Pancreas (tissue), 10 donors: ENCODE measurements around the gene GRB7. TPM values are rescaled to one million over a fixed set of nuclear protein-coding genes. Genes with fewer than 3 reads are reported as not detected.

Source experiments
- ATAC-seq, 4 donors: fragments of 200-7000 bp; cut with Tn5 transposase; one replicate each; pipeline versions ENCODE4 v1.8.0 to v1.9.1; 2020; ENCODE audit warnings: mild to moderate bottlenecking in 4 of 4, moderate library complexity in 4 of 4
- DNase-seq, 6 donors: peaks; one replicate each; pipeline ENCODE4 v3.0.0-alpha.2; 2020
- FAIRE-seq: peaks from 2 replicates; lab custom pipeline; 2012; peaks lifted over from hg19 to GRCh38; lab: Jason Lieb, UNC
- H3K27ac ChIP-seq, 4 donors: fragments of 200-600 bp; sonication (generic); 1 replicate in 3 of 4; 2 replicates in 1 of 4; pipeline versions ENCODE4 v1.5.0 to v1.8.0; 2020
- H3K27me3 ChIP-seq, 4 donors: fragments of 200-600 bp; one replicate each; pipeline ENCODE4 v1.8.0; 2021
- H3K36me3 ChIP-seq, 3 donors: fragments of 200-600 bp; sonication (generic) in 1 of 3; one replicate each; pipeline versions ENCODE4 v1.5.0 to v1.8.0; 2020 to 2021
- H3K4me1 ChIP-seq, 3 donors: fragments of 200-600 bp; one replicate each; pipeline ENCODE4 v1.8.0; 2021
- H3K4me3 ChIP-seq, 4 donors: fragments of 200-600 bp; sonication (generic) in 2 of 4; one replicate each; pipeline versions ENCODE4 v1.5.0 to v1.8.0; 2020 to 2021
- H3K9me3 ChIP-seq, 4 donors: fragments of 200-600 bp; one replicate each; pipeline ENCODE4 v1.8.0; 2021
- CTCF ChIP-seq, 4 donors: fragments of 200-600 bp; sonication (generic) in 3 of 4; IDR thresholded peaks; one replicate each; pipeline versions ENCODE4 v1.5.0 to v1.8.0; 2021; ENCODE audit warnings: antibody characterized with exemption in 4 of 4
- WGBS, 2 donors: extraction: QIAGEN DNeasy Blood & Tissue Kit; methylation state at CpG; one replicate each; pipeline ENCODE4 v1.1.7; 2013; 5-methylcytosine and 5-hydroxymethylcytosine counted together
- intact Hi-C, 3 donors: fragments of 100-400 bp; cut with DNase I; formaldehyde crosslinking; loops; one replicate each; pipeline versions ENCODE4 v1.11.1 to v1.14.2; 2022
- polyA plus RNA-seq, 2 donors: library from polyadenylated mRNA; stranded (reverse); fragments of 200-250 nt; gene quantifications; one replicate each; pipeline ENCODE4 v1.2.3, GENCODE V29; 2013
- total RNA-seq, 6 donors: library from RNA; stranded (reverse); fragmentation: NEBNext Ultra II Directional in 4 of 6; extraction: Animal tissue kit (Norgen Biotek cat#: 25700) in 4 of 6; gene quantifications; one replicate each; pipeline versions ENCODE4 v1.2.1 to v1.2.4, GENCODE V29; 2021 to 2023
- donor health status: healthy with polysubstance abuse.
- donor health status: DM: no; HTN: no; CAD: no; lungs with moderate emphysema.
- donor health status: DM: no; HTN: no; CAD: no.
- donor health status: control.
- donor health status: control.
- donor health status: Bipolar disorder and iron deficiency.
- donor health status: DM: yes; HTN: yes; CAD: no.
- donor health status: DM: no; HTN: no; CAD: no.
- donor health status: DM: no; HTN: no; CAD: no.
- donor health status: DM: yes; HTN: yes; CAD: no.

Gene GRB7
- total and polyA plus RNA-seq, 8 donors, result 17.8 to 64.4 (median 32.4) TPM

GRCh38 chr17:39715375-39716072, 22.2 kb upstream of the GRB7 start:
- H3K36me3 ChIP-seq, result peaks cover 0 to 49% (median 12%) of the 10 kb centered on the region in 3 donors
- DNase-seq (peak in 2 of 6 donors; percentile 22 to 61), ATAC-seq (peak in 1 of 4 donors; percentile 16), FAIRE-seq (no peak)
- WGBS, 2 donors, result 93 to 94% methylated on average over 17 to 18 of the region's 18 CpGs
- no peak overlapping the region for H3K27ac ChIP-seq
- no peak overlapping the region for H3K4me3 ChIP-seq
- intact Hi-C loops, result no loop called here
- H3K9me3 ChIP-seq, result no peaks in the 10 kb centered on the region
- H3K27me3 ChIP-seq, result no peaks in the 10 kb centered on the region
- TF ChIP-seq CTCF (IDR thresholded peaks at IDR 0.05), result no peak
- no peaks in the 10 kb centered on the region for H3K4me1 ChIP-seq

- FAIRE-seq (no peak), DNase-seq (peak in 2 of 6 donors; percentile 20 to 52), ATAC-seq (peak; percentile 16 to 37 (median 26))
- Histone ChIP-seq H3K36me3 (peaks cover 0 to 41% (median 12%) of the 10 kb centered on the region in 3 donors), H3K4me3 (no peak overlapping the region), H3K4me1 (no peaks in the 10 kb centered on the region), H3K27me3 (no peaks in the 10 kb centered on the region), H3K27ac (peak overlapping the region in 3 of 4 donors; percentile 12 to 30 (median 24)), H3K9me3 (no peaks in the 10 kb centered on the region)
- 80 to 83% methylated on average over 15 of the region's 15 CpGs for WGBS, 2 donors
- intact Hi-C loops, result no loop called here
- no peak for TF ChIP-seq CTCF (IDR thresholded peaks at IDR 0.05)
Observed at GRCh38 chr17:39716073-39716818, 21.5 kb upstream of the GRB7 start.

GRCh38 chr17:39716879-39717536, 20.7 kb upstream of the GRB7 start:
- Histone ChIP-seq H3K27me3 (no peaks in the 10 kb centered on the region), H3K9me3 (no peaks in the 10 kb centered on the region), H3K36me3 (peaks cover 0 to 34% (median 12%) of the 10 kb centered on the region in 3 donors), H3K4me1 (no peaks in the 10 kb centered on the region), H3K4me3 (no peak overlapping the region), H3K27ac (peak overlapping the region in 2 of 4 donors; percentile 12 to 30)
- TF ChIP-seq CTCF (IDR thresholded peaks at IDR 0.05), result no peak
- ATAC-seq, result peak; percentile 47 to 76 (median 58)
- no peak for FAIRE-seq
- intact Hi-C loops, result no loop called here
- peak in 2 of 6 donors; percentile 0 to 27 for DNase-seq
- 76 to 77% methylated on average over 11 of the region's 11 CpGs for WGBS, 2 donors

- Histone ChIP-seq H3K9me3 (no peaks in the 10 kb centered on the region), H3K4me3 (no peak overlapping the region), H3K27me3 (no peaks in the 10 kb centered on the region), H3K4me1 (no peaks in the 10 kb centered on the region), H3K36me3 (peaks cover 0 to 27% (median 12%) of the 10 kb centered on the region in 3 donors), H3K27ac (no peak overlapping the region)
- no peak for FAIRE-seq
- DNase-seq, result peak in 1 of 6 donors; percentile 6
- no peak for ATAC-seq
- intact Hi-C loops, result no loop called here
- TF ChIP-seq CTCF (IDR thresholded peaks at IDR 0.05), result no peak
- WGBS, 2 donors, result 86 to 90% methylated on average over 6 of the region's 6 CpGs
Observed at GRCh38 chr17:39717660-39718059, 20.1 kb upstream of the GRB7 start.
